ENCODE measurements around the gene CDV3.

CDV3 gene

GRCh38 chr3:133570139-133570936, 3.1 kb upstream of the CDV3 start:
- DNase-seq, result no peak

GRCh38 chr3:133570937-133571320, 2.6 kb upstream of the CDV3 start:
- DNase-seq, result no peak

GRCh38 chr3:133572158-133573053, 1.1 kb upstream of the CDV3 start:
- no peak for DNase-seq

GRCh38 chr3:133573054-133573628, 345 bp upstream of the CDV3 start:
- DNase-seq, result no peak

GRCh38 chr3:133574260-133574881, 885 bp downstream of the CDV3 start:
- DNase-seq, result no peak

GRCh38 chr3:133575086-133575485, 1.6 kb downstream of the CDV3 start:
- DNase-seq, result no peak

GRCh38 chr3:133576169-133576568, 2.7 kb downstream of the CDV3 start:
- DNase-seq, result no peak

GRCh38 chr3:133578548-133579191, 5.2 kb downstream of the CDV3 start:
- no peak for DNase-seq

GRCh38 chr3:133583396-133583795, 9.9 kb downstream of the CDV3 start:
- no peak for DNase-seq

- DNase-seq, result no peak
These were observed 14.5 kb downstream of the CDV3 start for GRCh38 chr3:133588035-133588434.

GRCh38 chr3:133588784-133589465, 15.4 kb downstream of the CDV3 start:
- DNase-seq, result no peak

GRCh38 chr3:133589503-133589902, 16.0 kb downstream of the CDV3 start:
- no peak for DNase-seq

GRCh38 chr3:133591271-133591742, 17.8 kb downstream of the CDV3 start:
- DNase-seq, result no peak

- no peak for DNase-seq
These were observed 19.4 kb downstream of the CDV3 start for GRCh38 chr3:133592843-133593242.

GRCh38 chr3:133593243-133593642, 19.8 kb downstream of the CDV3 start:
- no peak for DNase-seq

GRCh38 chr3:133595341-133595740, 21.9 kb downstream of the CDV3 start:
- DNase-seq, result no peak

- DNase-seq, result no peak
These were observed 24.9 kb downstream of the CDV3 start for GRCh38 chr3:133598405-133598804.

- no peak for DNase-seq
These were observed 25.8 kb downstream of the CDV3 start for GRCh38 chr3:133599280-133599679.

GRCh38 chr3:133600572-133601081, 27.1 kb downstream of the CDV3 start:
- DNase-seq, result no peak

- no peak for DNase-seq
These were observed 32.9 kb downstream of the CDV3 start for GRCh38 chr3:133606342-133606741.

- no peak for DNase-seq
These were observed 33.4 kb downstream of the CDV3 start for GRCh38 chr3:133606902-133607301.

GRCh38 chr3:133607816-133608215, 34.3 kb downstream of the CDV3 start:
- no peak for DNase-seq

All from NCI-H2029 (cell line).